Erythroblast (primary cell): Measurements from ENCODE around the gene TBKBP1.
A peak's percentile ranks its signal among the peaks of the same experiment; 100 is the strongest.
"Not testable (repeated sequence)": the region's sequence is repeated elsewhere in the genome, so short reads cannot be mapped to it uniquely, and the experiment has no call there.

Source experiments
- DNase-seq, 2 experiments: peaks; one replicate each; lab custom pipeline; 2025; lab: John Stamatoyannopoulos, UW
- GATA1 ChIP-seq: IDR thresholded peaks from 2 replicates; pipeline ENCODE4 v1.6.1; 2011; ENCODE audit warnings: low read depth, mild to moderate bottlenecking, control low read depth, low read length, moderate library complexity
- POLR2A ChIP-seq: IDR thresholded peaks from 2 replicates; pipeline ENCODE4 v1.6.1; 2011; ENCODE audit warnings: mild to moderate bottlenecking, low read length

TBKBP1 gene

DNA sequence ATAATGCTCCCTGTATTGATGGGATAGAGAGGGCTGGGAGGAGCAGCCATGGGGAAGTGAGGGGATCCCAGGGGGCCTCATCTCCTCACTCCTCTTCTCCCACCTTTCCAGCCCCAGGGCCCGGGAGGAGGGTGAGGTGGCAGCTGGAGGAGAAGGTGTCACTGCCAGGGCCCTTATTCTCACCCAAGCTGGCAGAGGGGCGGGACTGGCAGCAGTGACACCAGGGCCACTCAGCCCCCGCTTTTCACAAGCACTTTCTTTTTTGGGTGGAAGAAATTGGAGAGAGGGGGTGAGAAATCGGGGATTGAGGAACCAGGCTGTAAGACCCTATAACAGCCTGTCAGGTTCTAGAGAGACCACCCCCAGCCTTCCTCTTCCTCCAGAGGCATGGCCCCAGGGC lies 36.7 kb downstream of the TBKBP1 start:
- TF ChIP-seq GATA1 (no peak), POLR2A (no peak)
- no peak for DNase-seq

DNA sequence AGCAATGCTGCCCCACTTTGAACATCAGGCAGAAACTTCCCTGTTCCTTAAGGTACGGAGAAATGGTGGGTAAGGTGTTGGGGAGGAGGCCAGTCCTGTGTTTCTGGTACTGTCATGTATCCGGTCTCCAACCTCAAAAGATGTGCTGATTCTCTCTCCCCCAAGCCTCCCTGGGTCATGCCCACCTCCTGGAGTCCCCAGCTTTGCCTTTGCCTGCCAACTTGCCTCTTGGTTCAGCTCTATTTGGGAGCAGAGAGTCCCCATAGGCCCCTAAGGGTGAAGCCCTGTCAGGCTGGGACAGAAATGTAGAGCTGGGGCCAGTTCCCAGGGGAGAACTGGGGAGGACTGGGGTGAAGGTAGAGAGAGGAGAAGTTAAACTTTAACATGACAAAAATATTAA lies 37.4 kb downstream of the TBKBP1 start:
- TF ChIP-seq POLR2A (no peak), GATA1 (no peak)
- DNase-seq = no peak

- no peak for DNase-seq
- no peak for TF ChIP-seq GATA1
- no peak for TF ChIP-seq POLR2A
These were observed 38.6 kb downstream of the TBKBP1 start for GRCh38 chr17:47732399-47733046.

DNA sequence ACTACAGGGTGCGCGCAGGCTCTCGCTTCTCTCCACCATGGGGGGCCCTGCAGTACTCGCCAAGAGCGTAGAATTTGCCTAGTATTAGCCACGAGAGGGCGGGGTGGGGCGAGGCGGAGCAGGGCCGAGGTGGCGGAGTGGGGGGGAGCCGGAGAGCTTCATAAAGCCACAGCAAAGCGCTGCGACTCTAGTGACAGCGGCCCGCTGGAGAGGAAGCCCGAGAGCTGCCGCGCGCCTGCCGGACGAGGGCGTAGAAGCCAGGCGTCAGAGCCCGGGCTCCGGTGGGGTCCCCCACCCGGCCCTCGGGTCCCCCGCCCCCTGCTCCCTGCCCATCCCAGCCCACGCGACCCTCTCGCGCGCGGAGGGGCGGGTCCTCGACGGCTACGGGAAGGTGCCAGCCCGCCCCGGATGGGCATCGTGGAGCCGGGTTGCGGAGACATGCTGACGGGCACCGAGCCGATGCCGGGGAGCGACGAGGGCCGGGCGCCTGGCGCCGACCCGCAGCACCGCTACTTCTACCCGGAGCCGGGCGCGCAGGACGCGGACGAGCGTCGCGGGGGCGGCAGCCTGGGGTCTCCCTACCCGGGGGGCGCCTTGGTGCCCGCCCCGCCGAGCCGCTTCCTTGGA lies 39.2 kb downstream of the TBKBP1 start, which contains the start of gene TBX21:
Gene TBX21, plus strand, starts transcription at position 190 of the 627 bp plus-strand sequence. Its CDS starts 219 bp downstream, at position 409.
- peak; percentile 54 to 66 for DNase-seq
- TF ChIP-seq GATA1 (no peak), POLR2A (no peak)

DNA sequence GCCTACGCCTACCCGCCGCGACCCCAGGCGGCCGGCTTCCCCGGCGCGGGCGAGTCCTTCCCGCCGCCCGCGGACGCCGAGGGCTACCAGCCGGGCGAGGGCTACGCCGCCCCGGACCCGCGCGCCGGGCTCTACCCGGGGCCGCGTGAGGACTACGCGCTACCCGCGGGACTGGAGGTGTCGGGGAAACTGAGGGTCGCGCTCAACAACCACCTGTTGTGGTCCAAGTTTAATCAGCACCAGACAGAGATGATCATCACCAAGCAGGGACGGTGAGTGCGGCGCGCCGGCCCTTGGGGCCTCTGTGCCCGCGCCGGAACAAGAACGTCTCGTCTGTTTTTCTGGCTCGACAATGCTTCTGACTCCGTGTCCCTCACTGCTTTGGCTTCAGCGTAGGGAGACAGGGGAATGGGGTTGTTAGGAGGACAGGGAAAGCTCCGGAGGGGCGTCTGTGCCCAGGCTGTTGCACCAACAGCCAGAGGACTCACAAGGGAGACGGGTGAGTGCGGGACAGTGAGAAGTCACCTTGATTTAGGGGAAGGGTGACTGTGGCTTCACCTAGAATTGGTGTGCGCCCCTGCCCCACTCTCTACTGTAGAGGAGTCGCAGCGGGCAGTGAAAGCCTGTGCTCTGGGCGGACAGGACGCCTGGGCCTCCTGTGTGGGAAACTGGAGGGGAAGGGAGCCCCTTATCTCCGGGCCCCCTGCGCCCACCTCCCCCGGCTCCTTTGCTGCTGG lies 39.9 kb downstream of the TBKBP1 start:
- no peak for DNase-seq
- TF ChIP-seq POLR2A (no peak), GATA1 (no peak)

- no peak for TF ChIP-seq GATA1
- no peak for TF ChIP-seq POLR2A
- no peak for DNase-seq
These were observed 41.1 kb downstream of the TBKBP1 start for GRCh38 chr17:47735139-47735464.

GRCh38 chr17:47735536-47736011 lies 41.6 kb downstream of the TBKBP1 start:
- TF ChIP-seq POLR2A (no peak), GATA1 (no peak)
- DNase-seq = no peak

GRCh38 chr17:47736501-47737495 lies 42.8 kb downstream of the TBKBP1 start:
- no peak for TF ChIP-seq POLR2A
- TF ChIP-seq GATA1 = no peak
- DNase-seq = no peak

GRCh38 chr17:47738178-47738577 lies 44.2 kb downstream of the TBKBP1 start:
- DNase-seq = no peak
- TF ChIP-seq POLR2A (no peak), GATA1 (no peak)

- TF ChIP-seq POLR2A (no peak), GATA1 (no peak)
- DNase-seq = no peak
These were observed 45.2 kb downstream of the TBKBP1 start for GRCh38 chr17:47739150-47739549.

DNA sequence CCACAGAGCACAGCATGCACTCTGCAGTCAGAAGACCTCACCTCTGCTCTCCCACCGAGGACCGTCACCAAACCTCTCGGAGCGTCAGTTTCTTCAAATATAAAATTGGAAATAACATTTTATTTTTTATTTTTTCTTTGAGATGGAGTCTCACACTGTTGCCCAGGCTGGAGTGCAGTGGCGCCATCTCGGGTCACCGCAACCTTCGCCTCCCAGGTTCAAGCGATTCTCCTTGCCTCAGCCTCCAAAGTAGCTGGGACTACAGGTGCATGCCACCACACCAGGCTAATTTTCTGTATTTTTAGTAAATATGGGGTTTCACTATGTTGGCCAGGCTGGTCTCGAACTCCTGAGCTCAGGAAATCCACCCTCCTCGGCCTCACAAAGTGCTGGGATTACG lies 46.0 kb downstream of the TBKBP1 start:
- DNase-seq = not testable (repeated sequence)

DNA sequence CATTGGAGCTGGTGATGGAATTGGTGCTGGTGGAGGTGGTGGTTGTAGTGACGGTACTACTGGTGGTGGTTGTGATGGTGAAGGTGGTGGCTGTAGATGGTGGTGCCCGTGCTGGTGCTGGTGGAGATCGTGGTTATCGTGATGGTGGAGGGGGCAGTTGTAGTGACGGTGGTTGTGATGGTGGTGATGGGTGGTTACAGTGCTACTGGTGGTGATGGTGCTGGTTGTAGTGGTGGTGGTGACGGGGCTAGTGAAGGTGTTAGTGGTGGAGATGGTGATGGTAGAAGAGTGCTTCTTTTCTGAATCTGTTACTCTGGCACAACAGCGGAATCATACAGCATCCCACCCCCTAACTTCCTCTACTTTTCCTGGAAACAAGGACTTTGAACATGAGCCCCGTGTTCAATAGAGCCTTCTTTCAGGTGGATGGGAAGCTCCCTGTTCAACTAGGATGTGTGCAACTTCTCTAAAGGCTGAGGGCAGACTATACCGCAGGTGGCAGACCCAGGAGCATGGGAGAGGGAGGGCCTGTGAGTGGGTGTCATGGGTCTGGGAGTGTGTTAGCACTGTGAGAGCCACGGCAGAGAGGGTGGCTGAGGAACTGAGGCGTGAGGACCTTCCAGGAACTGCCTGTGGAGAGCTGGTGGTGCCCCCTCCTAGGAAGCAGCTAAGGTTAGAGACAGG lies 47.3 kb downstream of the TBKBP1 start:
- TF ChIP-seq POLR2A (no peak), GATA1 (no peak)
- DNase-seq = no peak

GRCh38 chr17:47741793-47742145 lies 47.8 kb downstream of the TBKBP1 start:
- TF ChIP-seq GATA1 (no peak), POLR2A (no peak)
- no peak for DNase-seq
